Fibroblast of lung (primary cell): ENCODE measurements around the gene KIF5A. TPM values are rescaled to one million over a fixed set of nuclear protein-coding genes. Genes with fewer than 3 reads are reported as not detected.

Experiments
- DNase-seq, 2 donors: peaks; one replicate each; pipeline versions ENCODE4 v3.0.0 to v3.0.0-alpha.2; 2010; ENCODE audit warnings: low read depth in 2 of 2
- H2AFZ ChIP-seq: 2 replicates; pipeline ENCODE4 v1.5.1; 2012; ENCODE audit warnings: low read length, control low read depth, inconsistent platforms
- H3K27ac ChIP-seq: 2 replicates; pipeline ENCODE4 v1.5.1; 2011; ENCODE audit warnings: low read length, control low read depth; ENCODE audit not compliant: insufficient read depth
- H3K27me3 ChIP-seq: 2 replicates; pipeline ENCODE4 v1.5.1; 2011; ENCODE audit warnings: mild to moderate bottlenecking, low read length; ENCODE audit not compliant: control insufficient read depth, insufficient read depth
- H3K36me3 ChIP-seq: 2 replicates; pipeline ENCODE4 v1.5.1; 2011; ENCODE audit warnings: low read length; ENCODE audit not compliant: control insufficient read depth, insufficient read depth
- H3K4me1 ChIP-seq: 2 replicates; pipeline ENCODE4 v1.5.1; 2011; ENCODE audit warnings: low read length; ENCODE audit not compliant: control insufficient read depth, insufficient read depth; ENCODE audit errors: extremely low read depth
- H3K4me2 ChIP-seq: 2 replicates; pipeline ENCODE4 v1.5.1; 2011; ENCODE audit warnings: low read length, control low read depth; ENCODE audit not compliant: insufficient read depth; ENCODE audit errors: extremely low read depth
- H3K4me3 ChIP-seq, 4 experiments: fragments of 200-600 bp in 1 of 4; sonication (generic) in 1 of 4; replicated peaks in 1 of 4; 2 replicates each; pipeline ENCODE4 v1.5.1; 2011 to 2016; ENCODE audit warnings: low read length in 4 of 4, low read depth in 3 of 4, mild to moderate bottlenecking in 3 of 4, control low read depth in 2 of 4, inconsistent platforms in 1 of 4, mixed read lengths in 1 of 4; ENCODE audit not compliant: insufficient read depth in 1 of 4; ENCODE audit errors: control extremely low read depth in 1 of 4
- H3K79me2 ChIP-seq: 2 replicates; pipeline ENCODE4 v1.5.1; 2012; ENCODE audit warnings: mild to moderate bottlenecking, low read length, inconsistent platforms; ENCODE audit not compliant: control insufficient read depth, insufficient read depth
- H3K9ac ChIP-seq: 2 replicates; pipeline ENCODE4 v1.5.1; 2011; ENCODE audit warnings: mild to moderate bottlenecking, low read length, control low read depth; ENCODE audit not compliant: insufficient read depth
- H3K9me3 ChIP-seq: 2 replicates; pipeline ENCODE4 v1.5.1; 2012; ENCODE audit warnings: low read depth, low read length; ENCODE audit not compliant: control insufficient read depth, insufficient read depth
- H4K20me1 ChIP-seq: 2 replicates; pipeline ENCODE4 v1.5.1; 2011; ENCODE audit warnings: low read length; ENCODE audit not compliant: control insufficient read depth, insufficient read depth; ENCODE audit errors: extremely low read depth
- CTCF ChIP-seq, 2 donors: IDR thresholded peaks in 1 of 2; conservative IDR thresholded peaks in 1 of 2; 1 replicate in 1 of 2; 2 replicates in 1 of 2; pipeline ENCODE4 v1.5.1; 2011 to 2012; ENCODE audit warnings: low read length in 2 of 2, control low read depth in 1 of 2, inconsistent platforms in 1 of 2, low read depth in 1 of 2, mild to moderate bottlenecking in 1 of 2
- EZH2 ChIP-seq: IDR thresholded peaks from 2 replicates; pipeline ENCODE4 v1.5.1; 2012; ENCODE audit warnings: low read length, control low read depth, mild to moderate bottlenecking; ENCODE audit errors: missing control alignments
- polyA plus RNA-seq, 2 donors: library from polyadenylated mRNA; depleted of rRNA in 1 of 2; stranded (reverse) in 1 of 2; unstranded in 1 of 2; fragments of >200 nt; gene quantifications; 2 replicates each; pipeline ENCODE4 v1.2.1, GENCODE V29; 2011 to 2012; ENCODE audit warnings: missing spikeins in 1 of 2
- total RNA-seq: library from RNA; depleted of rRNA; stranded (reverse); fragments of >200 nt; gene quantifications from 2 replicates; pipeline ENCODE4 v1.2.1, GENCODE V29; 2014

Gene KIF5A
- total and polyA plus RNA-seq, 2 donors (not counting 1 experiment from before 2014, with no cell fraction given), result 0.53 to 1.3 TPM

GRCh38 chr12:57609781-57610553 is 60.1 kb downstream of the KIF5A start:
- DNase-seq, result no peak
- H3K4me3 ChIP-seq, result peak overlapping the region in 2 of 4 experiments; percentile 45 to 70
- peak overlapping the region; percentile 55 for H2AFZ ChIP-seq
- H3K9me3 ChIP-seq, result no peaks in the 10 kb centered on the region
- peak overlapping the region; percentile 35 for H3K4me2 ChIP-seq
- no peak overlapping the region for H3K9ac ChIP-seq
- H4K20me1 ChIP-seq, result no peaks in the 10 kb centered on the region
- TF ChIP-seq EZH2, result no peak
- no peak for TF ChIP-seq CTCF (conservative IDR thresholded peaks at IDR 0.05 in 1 of 2, IDR thresholded peaks at IDR 0.05 in 1 of 2; ENCODE audit: low read depth in 1 of 2, low read length in 2 of 2)
- H3K79me2 ChIP-seq, result no peaks in the 10 kb centered on the region
- H3K4me1 ChIP-seq, result peaks cover 13% of the 10 kb centered on the region
- no peaks in the 10 kb centered on the region for H3K27me3 ChIP-seq
- H3K36me3 ChIP-seq, result peaks cover 2% of the 10 kb centered on the region
- no peak overlapping the region for H3K27ac ChIP-seq

DNA sequence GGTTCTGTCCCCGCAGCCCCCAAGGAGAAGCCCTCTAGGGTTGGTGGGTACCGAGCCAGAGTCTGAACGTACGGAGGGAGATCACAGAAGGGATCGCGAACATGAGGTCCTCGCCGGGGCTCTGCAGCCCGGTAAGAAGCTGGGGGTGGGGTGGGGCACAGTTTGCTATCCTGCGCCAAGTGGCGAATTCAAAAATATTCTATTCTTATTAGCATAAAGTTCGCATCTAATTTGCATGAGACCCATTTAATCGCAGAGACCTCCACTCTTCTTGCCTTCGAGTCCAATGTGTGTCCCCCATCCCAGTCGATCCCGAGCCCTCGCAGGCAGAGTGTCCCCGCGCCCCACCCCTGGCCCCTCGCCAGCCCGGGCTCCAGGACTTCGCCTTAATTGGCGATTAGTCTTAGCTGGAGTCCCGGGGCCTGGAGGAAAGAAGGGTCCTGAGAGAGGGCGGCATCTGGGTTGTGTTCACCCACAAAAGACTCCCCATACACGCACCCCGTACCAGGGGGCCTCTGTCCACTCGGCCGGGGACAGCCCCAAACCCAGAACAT is 60.8 kb downstream of the KIF5A start:
- H4K20me1 ChIP-seq, result no peaks in the 10 kb centered on the region
- H3K79me2 ChIP-seq, result no peaks in the 10 kb centered on the region
- H3K4me3 ChIP-seq, result peak overlapping the region in 3 of 4 experiments; percentile 45 to 70 (median 54)
- peaks cover 2% of the 10 kb centered on the region for H3K36me3 ChIP-seq
- H3K4me2 ChIP-seq, result peak overlapping the region; percentile 40
- no peaks in the 10 kb centered on the region for H3K9me3 ChIP-seq
- H3K27ac ChIP-seq, result no peak overlapping the region
- H2AFZ ChIP-seq, result peak overlapping the region; percentile 55
- peaks cover 10% of the 10 kb centered on the region for H3K4me1 ChIP-seq
- TF ChIP-seq CTCF (conservative IDR thresholded peaks at IDR 0.05 in 1 of 2, IDR thresholded peaks at IDR 0.05 in 1 of 2; ENCODE audit: low read depth in 1 of 2, low read length in 2 of 2), result no peak
- no peak overlapping the region for H3K9ac ChIP-seq
- no peaks in the 10 kb centered on the region for H3K27me3 ChIP-seq
- peak in 1 of 2 donors; percentile 31 for DNase-seq

DNA sequence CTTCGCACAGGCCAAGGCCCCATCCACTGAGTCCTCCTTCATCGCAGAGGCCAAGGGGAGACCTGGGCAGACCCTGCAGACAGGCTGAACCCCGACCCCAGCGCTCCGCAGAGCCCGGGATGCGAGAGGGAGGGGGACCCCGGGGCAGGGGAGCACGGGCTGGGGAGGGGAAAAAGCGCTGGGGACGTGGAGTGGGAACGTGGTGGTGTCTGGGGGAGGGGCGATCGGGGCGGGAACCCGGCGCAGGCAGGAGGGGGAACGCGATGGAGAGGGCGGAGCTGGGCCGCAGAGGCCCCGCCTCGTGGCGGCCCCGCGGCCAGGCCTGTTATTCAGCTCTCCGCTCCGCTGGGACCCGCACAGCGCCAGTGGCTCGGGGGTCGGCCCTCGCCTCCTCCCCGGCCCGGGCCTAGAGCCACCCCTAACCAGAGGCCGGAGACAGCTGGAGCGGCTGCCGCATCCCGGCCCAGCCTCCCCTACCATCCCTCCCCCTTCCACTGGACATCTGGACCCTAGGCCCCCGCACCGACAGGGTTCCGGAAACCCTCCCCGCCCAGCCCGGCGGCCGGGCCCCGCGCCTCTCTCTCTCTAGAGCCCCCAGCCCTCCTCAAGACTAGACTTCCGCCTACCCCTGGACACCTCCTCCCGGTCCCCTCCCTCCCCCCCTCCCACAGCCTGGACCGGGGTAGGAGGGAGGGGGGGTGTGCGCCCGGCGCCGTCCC is 61.4 kb downstream of the KIF5A start, which contains the start of gene ARHGEF25:
ARHGEF25 (plus strand) TSS at position 328 of the 719 bp plus-strand sequence. CDS start 460 bp downstream, outside the sequence.
- DNase-seq, result peak; percentile 58 to 66
- H3K9ac ChIP-seq, result peak within 1 kb of the TSS; percentile 48
- H3K27me3 ChIP-seq, result no peaks in the 10 kb centered on the region
- TF ChIP-seq CTCF (conservative IDR thresholded peaks at IDR 0.05 in 1 of 2, IDR thresholded peaks at IDR 0.05 in 1 of 2; ENCODE audit: low read depth in 1 of 2, low read length in 2 of 2), result no peak
- TF ChIP-seq EZH2, result no peak
- H2AFZ ChIP-seq, result peak within 1 kb of the TSS; percentile 55
- H3K4me2 ChIP-seq, result peak within 1 kb of the TSS; percentile 62
- peaks cover 2% of the 10 kb centered on the region for H3K36me3 ChIP-seq
- H3K27ac ChIP-seq, result no peak within 1 kb of the TSS
- peaks cover 8% of the 10 kb centered on the region for H3K4me1 ChIP-seq
- H3K4me3 ChIP-seq, result peak within 1 kb of the TSS; percentile 48 to 70 (median 58)
- no peaks in the 10 kb centered on the region for H4K20me1 ChIP-seq
- no peaks in the 10 kb centered on the region for H3K9me3 ChIP-seq
- H3K79me2 ChIP-seq, result no peaks in the 10 kb centered on the region
